ENCODE measurements around the gene HMGB3.

GRCh38 chrX:150944233-150944632 lies 38.9 kb upstream of the HMGB3 start:
- TF ChIP-seq CTCF (IDR thresholded peaks at IDR 0.05) (no peak), POLR2A (IDR thresholded peaks at IDR 0.05) (no peak), POLR2AphosphoS5 (IDR thresholded peaks at IDR 0.05; ENCODE audit: insufficient read depth in 1 of 2, low read depth in 1 of 2) (no peak)

Measured in vagina (tissue), 2 donors.